COLO668 (cell line): ENCODE results near the gene NUMB.

Experiments
- DNase-seq: peaks from one replicate; lab custom pipeline; 2025; ENCODE audit not compliant: unreplicated experiment; lab: John Stamatoyannopoulos, UW

NUMB gene

DNA sequence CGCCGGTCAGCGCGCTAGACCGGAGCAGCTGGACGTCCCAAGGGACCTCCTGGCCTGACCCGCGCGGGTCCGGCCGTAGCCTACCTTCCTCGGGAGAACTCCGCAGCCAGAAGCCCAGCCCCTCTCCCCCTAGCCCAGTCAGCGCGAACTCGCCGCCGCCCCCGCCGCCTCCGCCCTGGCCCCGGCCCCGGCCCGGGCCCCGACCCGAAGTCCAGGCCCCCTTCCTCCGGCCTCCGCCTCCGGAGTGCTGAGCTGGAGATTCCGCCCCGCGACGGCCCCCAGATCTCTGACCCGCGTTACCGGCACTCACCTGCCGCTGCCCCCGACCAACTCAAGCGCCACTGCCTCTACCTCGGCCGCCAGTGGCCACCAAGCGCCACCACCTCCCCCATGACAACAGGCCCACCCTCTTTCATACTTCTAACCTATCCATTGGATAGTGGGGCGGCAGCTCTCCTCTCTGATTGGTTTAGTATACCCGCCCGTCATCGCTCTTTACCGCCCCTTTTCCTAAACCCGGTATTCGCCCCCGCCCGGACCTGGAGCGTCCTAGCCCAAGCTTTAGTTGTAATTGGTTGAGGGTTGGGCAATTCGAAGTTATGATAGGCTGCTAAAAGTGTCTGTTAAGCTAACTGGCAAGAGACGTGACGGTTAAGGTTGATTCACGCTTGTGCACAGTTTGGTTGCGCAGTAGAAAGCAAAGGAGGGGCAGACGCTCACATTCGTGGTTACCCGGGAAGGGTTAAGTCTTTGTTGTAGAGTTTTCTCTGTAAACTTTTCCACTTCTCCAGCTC is at the start of gene NUMB:
Gene NUMB (minus strand): TSS at position 364 of the 794 bp plus-strand sequence. CDS start 102,795 bp downstream, outside the sequence.
- peak; percentile 99 for DNase-seq

- DNase-seq = no peak
Observed at GRCh38 chr14:73503648-73504047, 45.3 kb upstream of the NUMB start.

DNA sequence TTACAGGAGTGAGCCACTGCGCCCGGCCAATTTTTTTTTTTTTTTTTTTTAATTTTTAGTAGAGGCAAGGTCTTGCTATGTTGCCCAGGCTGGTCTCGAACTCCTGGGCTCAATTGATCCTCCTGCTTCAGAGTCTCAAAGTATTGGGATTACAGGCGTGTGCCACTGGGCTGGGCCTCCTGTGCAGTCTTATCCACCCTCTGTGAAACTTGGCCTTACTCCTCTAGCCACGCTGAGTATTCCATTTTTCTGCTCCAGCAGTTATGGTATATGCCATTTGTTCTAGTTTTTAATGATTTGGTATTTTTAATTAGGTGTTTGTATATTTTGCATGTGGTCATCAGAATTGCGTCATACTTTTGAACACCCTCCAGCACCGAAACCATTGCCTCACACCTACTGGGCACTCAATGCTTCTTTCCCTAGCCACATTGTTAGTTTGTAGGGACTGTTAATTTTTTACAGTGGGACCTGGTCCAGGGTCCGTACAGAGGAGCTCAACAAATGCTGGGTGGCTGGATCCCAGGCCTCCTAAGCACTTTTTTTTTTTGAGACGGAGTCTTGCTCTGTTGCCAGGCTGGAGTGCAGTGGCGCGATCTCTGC is 43.8 kb upstream of the NUMB start:
- DNase-seq = no peak

- DNase-seq = peak; percentile 21
Observed at GRCh38 chr14:73500360-73500759, 42.0 kb upstream of the NUMB start.

- no peak for DNase-seq
Observed at GRCh38 chr14:73494593-73494992, 36.2 kb upstream of the NUMB start.

DNA sequence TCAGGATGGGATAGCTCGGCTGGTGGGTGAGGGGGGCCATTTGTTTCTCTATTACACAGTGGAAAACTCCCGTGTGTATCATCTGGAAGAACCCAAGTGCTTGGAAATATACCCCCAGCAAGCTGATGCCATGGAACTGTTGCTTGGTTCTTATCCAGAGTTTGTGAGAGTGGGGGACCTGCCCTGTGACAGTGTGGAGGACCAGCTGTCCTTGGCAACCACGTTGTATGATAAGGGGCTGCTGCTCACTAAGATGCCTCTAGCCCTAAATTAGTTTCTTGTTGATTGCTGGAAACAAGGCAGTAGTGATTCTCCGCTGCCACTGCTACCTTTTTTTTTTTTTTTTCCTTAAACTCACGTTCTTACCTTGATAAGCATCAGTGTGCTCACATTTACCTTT is 34.3 kb upstream of the NUMB start:
- no peak for DNase-seq

- DNase-seq = no peak
Observed at GRCh38 chr14:73492043-73492552, 33.8 kb upstream of the NUMB start.

- DNase-seq = peak; percentile 87
Observed at GRCh38 chr14:73491256-73492042, 33.1 kb upstream of the NUMB start.

GRCh38 chr14:73489481-73490175 is 31.3 kb upstream of the NUMB start:
- no peak for DNase-seq

GRCh38 chr14:73478684-73479083 is 20.3 kb upstream of the NUMB start:
- no peak for DNase-seq

- no peak for DNase-seq
Observed at GRCh38 chr14:73477618-73478266, 19.4 kb upstream of the NUMB start.

DNA sequence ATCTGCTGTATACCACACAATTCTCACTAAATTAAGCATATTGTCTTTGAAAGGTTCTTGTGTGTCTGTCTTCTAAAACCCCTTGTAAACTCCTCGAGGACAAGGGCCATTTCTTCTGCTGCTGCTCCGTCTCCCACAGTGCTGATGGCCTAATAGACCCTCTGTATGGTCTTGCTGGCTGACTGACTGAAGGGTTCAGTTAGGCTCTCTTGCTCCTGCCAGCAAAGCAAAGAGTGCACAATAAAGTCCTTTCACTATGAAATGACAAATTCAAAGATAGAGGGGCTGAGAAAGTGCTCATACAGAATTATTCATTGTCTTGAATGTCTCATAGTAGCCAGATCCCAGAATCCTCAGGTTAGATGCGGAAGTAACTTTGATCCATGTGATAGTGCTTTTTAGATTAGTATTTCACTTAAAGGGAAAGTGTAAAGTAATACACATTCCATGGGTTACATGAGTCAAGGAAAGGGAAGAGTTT is 18.1 kb upstream of the NUMB start:
- no peak for DNase-seq

- DNase-seq = no peak
Observed at GRCh38 chr14:73474952-73475351, 16.6 kb upstream of the NUMB start.

- DNase-seq = peak; percentile 22
Observed at GRCh38 chr14:73472185-73473114, 14.1 kb upstream of the NUMB start.

DNA sequence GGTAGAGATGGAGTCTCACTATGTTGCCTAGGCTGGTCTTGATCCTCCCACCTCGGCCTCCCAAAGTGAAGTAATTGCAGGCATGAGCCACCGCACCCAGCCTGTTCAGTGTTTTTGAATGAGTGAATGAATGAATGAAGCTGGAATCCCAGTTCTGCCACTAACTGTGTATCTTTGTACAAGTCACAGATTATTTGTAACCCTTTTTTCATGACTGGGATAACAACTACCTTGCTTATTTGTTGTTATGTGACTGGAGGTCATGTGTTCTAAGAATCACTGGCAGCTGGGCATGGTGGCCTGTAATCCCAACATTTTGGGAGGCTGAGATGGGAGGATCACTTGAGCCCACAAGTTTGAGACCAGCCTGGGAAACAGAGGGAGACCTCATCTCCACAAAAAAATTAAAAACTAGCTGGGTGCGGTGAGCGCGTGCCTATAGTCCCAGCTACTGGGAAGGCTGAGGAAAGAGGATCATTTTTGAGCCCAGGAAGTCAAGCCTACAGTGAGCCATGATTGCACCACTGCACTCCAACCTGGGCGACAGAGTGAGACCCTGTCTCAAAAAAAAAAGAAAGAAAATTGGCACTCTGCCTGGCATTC is 13.3 kb upstream of the NUMB start:
- no peak for DNase-seq

DNA sequence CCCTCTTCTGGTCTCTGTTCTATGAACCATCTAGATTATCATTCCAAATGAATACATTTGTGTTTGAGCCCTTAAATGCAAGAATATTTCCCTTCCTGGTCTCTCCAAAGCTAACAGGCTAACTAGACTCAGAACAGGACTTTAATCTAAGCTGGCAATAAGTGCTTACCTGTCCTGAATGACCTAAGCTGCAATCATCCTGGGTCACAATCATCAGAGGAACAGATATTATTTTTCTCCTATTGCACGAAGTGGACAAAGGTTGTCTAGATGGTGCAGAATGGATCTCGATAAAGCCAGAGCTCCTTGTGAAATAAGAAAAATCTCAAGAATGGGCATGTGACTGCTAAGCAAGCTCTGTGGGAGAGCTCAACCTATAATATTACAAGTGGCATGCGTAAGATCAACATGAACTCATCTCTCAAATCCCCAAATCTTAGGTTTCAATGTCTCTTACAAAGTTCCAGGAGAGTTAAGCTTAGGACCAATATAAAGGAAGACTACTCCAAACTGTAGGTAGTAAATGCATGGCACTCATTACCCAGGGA is 10.6 kb upstream of the NUMB start:
- DNase-seq = no peak

- DNase-seq = no peak
Observed at GRCh38 chr14:73467800-73468199, 9.5 kb upstream of the NUMB start.

- no peak for DNase-seq
Observed at GRCh38 chr14:73467377-73467776, 9.0 kb upstream of the NUMB start.

- no peak for DNase-seq
Observed at GRCh38 chr14:73466861-73467260, 8.5 kb upstream of the NUMB start.
